Caco-2 (cell line): Measurements from ENCODE around the gene NPLOC4. TPM values are rescaled to one million over a fixed set of nuclear protein-coding genes. Genes with fewer than 3 reads are reported as not detected.
"Not testable (repeated sequence)": the region's sequence is repeated elsewhere in the genome, so short reads cannot be mapped to it uniquely, and the experiment has no call there.

Experiments
- BruUV-seq: library from RNA; stranded (reverse); fragments of 400-500 nt; replicated peaks from 2 replicates; lab custom pipeline; 2021; lab: Mats Ljungman, UMichigan
- CTCF ChIA-PET: fragments of 300-600 bp; sonication (Branson Sonifier 250); formaldehyde crosslinking; loops from one replicate; lab custom pipeline; 2022; ENCODE audit warnings: antibody characterized with exemption; lab: Charles Lee
- POLR2A ChIA-PET: fragments of 300-600 bp; sonication (Branson Sonifier 250); formaldehyde crosslinking; loops from one replicate; lab custom pipeline; 2022; ENCODE audit warnings: antibody characterized with exemption; lab: Charles Lee
- DNase-seq, 2 experiments: peaks; one replicate each; pipeline versions ENCODE4 v3.0.0 to v3.0.0-alpha.2; 2020 to 2022
- H3K27me3 ChIP-seq: replicated peaks from 2 replicates; pipeline ENCODE4 v1.6.0; 2011; ENCODE audit warnings: low read length; ENCODE audit not compliant: control insufficient read depth, insufficient read depth
- H3K36me3 ChIP-seq: 2 replicates; pipeline ENCODE4 v1.5.1; 2011; ENCODE audit warnings: low read length; ENCODE audit not compliant: control insufficient read depth, insufficient read depth
- H3K4me1 ChIP-seq: fragments of 250-450 bp; sonication (Bioruptor Pico); 2 replicates; pipeline ENCODE4 v1.5.1; 2020; ENCODE audit warnings: mild to moderate bottlenecking
- H3K4me3 ChIP-seq: 2 replicates; pipeline ENCODE4 v1.5.1; 2011; ENCODE audit warnings: low read depth, mild to moderate bottlenecking, control low read depth, low read length
- H3K9me3 ChIP-seq: fragments of 250-450 bp; sonication (Bioruptor Pico); 2 replicates; pipeline ENCODE4 v1.5.1; 2020; ENCODE audit warnings: mild to moderate bottlenecking, moderate library complexity
- H3K27ac Mint-ChIP-seq: one replicate; pipeline ENCODE4 v1.8.0; 2022; ENCODE audit warnings: mixed read lengths; ENCODE audit not compliant: unreplicated experiment
- H3K27me3 Mint-ChIP-seq: one replicate; pipeline ENCODE4 v1.8.0; 2022; ENCODE audit warnings: mixed read lengths; ENCODE audit not compliant: insufficient read depth, unreplicated experiment
- H3K36me3 Mint-ChIP-seq: one replicate; pipeline ENCODE4 v1.8.0; 2022; ENCODE audit warnings: mild to moderate bottlenecking, mixed read lengths; ENCODE audit not compliant: insufficient read depth, unreplicated experiment
- H3K4me1 Mint-ChIP-seq: one replicate; pipeline ENCODE4 v1.8.0; 2022; ENCODE audit warnings: low read depth, mixed read lengths; ENCODE audit not compliant: unreplicated experiment
- H3K4me3 Mint-ChIP-seq: one replicate; pipeline ENCODE4 v1.8.0; 2022; ENCODE audit warnings: mild to moderate bottlenecking, moderate library complexity, mixed read lengths; ENCODE audit not compliant: unreplicated experiment
- H3K9me3 Mint-ChIP-seq: one replicate; pipeline ENCODE4 v1.8.0; 2022; ENCODE audit warnings: mixed read lengths; ENCODE audit not compliant: unreplicated experiment
- intact Hi-C: fragments of 100-400 bp; cut with micrococcal nuclease; formaldehyde crosslinking; loops from one replicate; pipeline ENCODE4 v1.10.0; 2022; ENCODE audit not compliant: unreplicated experiment
- total RNA-seq: library from RNA; stranded (reverse); gene quantifications from 2 replicates; pipeline ENCODE4 v1.2.3, GENCODE V29; 2022
- TF ChIP-seq, protein P1 (sequence below), 2 experiments: fragments of 200-600 bp in 1 of 2; IDR thresholded peaks; 1 replicate in 1 of 2; 2 replicates in 1 of 2; pipeline versions ENCODE4 v1.5.1 to v1.8.0; 2011 to 2022; ENCODE audit warnings: antibody characterized with exemption in 1 of 2, control low read depth in 1 of 2, inconsistent platforms in 1 of 2, low read depth in 1 of 2, low read length in 1 of 2, mild to moderate bottlenecking in 1 of 2, moderate library complexity in 1 of 2; ENCODE audit not compliant: insufficient read depth in 1 of 2, severe bottlenecking in 1 of 2, unreplicated experiment in 1 of 2

The NPLOC4 gene
- total RNA-seq, 1 experiment from 2014 or later = 139 TPM

DNA sequence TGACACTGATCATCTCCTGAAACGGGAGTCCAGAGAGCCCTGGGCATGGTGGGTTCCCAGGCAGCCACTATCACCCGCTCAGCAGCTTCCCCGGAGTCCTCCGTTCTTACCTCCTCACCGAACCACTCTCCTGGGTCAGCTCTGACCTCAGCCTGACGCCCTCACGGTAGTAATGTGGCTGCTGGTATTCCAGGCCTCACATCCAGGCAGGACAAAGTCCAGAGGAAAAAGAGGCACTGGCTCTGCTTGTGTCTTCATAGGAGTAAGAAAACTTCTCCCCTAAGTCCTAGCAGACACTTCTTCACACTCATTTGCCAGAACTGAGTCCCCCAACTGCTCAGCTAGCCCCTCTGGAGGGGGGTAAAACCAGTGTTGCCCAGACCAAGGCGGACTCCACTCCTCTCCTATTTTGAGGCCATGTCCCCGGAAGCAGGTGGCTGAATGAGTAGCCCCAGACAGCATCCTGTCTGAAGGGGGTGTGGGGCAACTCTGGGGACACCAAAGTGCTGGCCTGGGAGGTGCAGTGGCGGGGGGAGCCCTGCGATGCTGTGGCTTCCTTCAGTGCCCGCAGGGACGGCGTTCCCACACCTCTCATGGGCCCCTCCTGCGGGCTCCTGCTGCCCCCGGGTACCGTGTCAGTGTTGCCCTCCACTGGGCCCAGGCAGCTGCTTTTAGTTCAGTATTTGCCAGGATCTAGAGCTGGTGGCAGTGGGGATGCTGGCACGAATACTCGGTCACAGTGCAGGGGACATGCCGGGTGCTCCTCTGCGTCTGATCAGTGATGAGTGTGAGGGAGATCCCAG lies 103.4 kb downstream of the NPLOC4 start:
- POLR2A ChIA-PET = interaction anchor here (1.6 kb wide), 1 partner anchor 15 kb away, joined by 5 read pairs; no protein-coding TSS in a partner anchor

GRCh38 chr17:81532490-81533287 lies 104.2 kb downstream of the NPLOC4 start:
- Mint-ChIP-seq H3K27ac (no peak overlapping the region), H3K4me1 (peaks cover 6% of the 10 kb centered on the region), H3K27me3 (no peaks in the 10 kb centered on the region), H3K9me3 (no peaks in the 10 kb centered on the region), H3K36me3 (peaks cover 31% of the 10 kb centered on the region), H3K4me3 (no peak overlapping the region)
- ChIA-PET CTCF (no interaction called here), POLR2A (interaction anchor here (1.6 kb wide), 1 partner anchor 14 kb away, joined by 5 read pairs; no protein-coding TSS in a partner anchor)
- H3K4me1 ChIP-seq = peaks cover 22% of the 10 kb centered on the region; the same call in 1 of the 2 replicates
- no peaks in the 10 kb centered on the region for H3K27me3 ChIP-seq
- intact Hi-C loops = no loop called here
- BruUV-seq = no TSS peak
- TF ChIP-seq, protein P1, sequence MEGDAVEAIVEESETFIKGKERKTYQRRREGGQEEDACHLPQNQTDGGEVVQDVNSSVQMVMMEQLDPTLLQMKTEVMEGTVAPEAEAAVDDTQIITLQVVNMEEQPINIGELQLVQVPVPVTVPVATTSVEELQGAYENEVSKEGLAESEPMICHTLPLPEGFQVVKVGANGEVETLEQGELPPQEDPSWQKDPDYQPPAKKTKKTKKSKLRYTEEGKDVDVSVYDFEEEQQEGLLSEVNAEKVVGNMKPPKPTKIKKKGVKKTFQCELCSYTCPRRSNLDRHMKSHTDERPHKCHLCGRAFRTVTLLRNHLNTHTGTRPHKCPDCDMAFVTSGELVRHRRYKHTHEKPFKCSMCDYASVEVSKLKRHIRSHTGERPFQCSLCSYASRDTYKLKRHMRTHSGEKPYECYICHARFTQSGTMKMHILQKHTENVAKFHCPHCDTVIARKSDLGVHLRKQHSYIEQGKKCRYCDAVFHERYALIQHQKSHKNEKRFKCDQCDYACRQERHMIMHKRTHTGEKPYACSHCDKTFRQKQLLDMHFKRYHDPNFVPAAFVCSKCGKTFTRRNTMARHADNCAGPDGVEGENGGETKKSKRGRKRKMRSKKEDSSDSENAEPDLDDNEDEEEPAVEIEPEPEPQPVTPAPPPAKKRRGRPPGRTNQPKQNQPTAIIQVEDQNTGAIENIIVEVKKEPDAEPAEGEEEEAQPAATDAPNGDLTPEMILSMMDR (IDR thresholded peaks at IDR 0.05; ENCODE audit: insufficient read depth in 1 of 2, low read depth in 1 of 2, low read length in 1 of 2, severe bottlenecking in 1 of 2, unreplicated experiment in 1 of 2) = no peak
- H3K4me3 ChIP-seq = no peak overlapping the region
- DNase-seq = no peak
- no peaks in the 10 kb centered on the region for H3K36me3 ChIP-seq
- H3K9me3 ChIP-seq = no peaks in the 10 kb centered on the region

More for the DNA sequence above, 103.4 kb downstream of the NPLOC4 start:
- Histone ChIP-seq H3K4me1 (peaks cover 22% of the 10 kb centered on the region; the same call in 1 of the 2 replicates), H3K4me3 (no peak overlapping the region), H3K9me3 (no peaks in the 10 kb centered on the region), H3K27me3 (no peaks in the 10 kb centered on the region), H3K36me3 (no peaks in the 10 kb centered on the region; the same call in 1 of the 2 replicates)
- CTCF ChIA-PET = interaction anchor here (1.1 kb wide), 1 partner anchor 14 kb away, joined by 4 read pairs; no protein-coding TSS in a partner anchor
- Mint-ChIP-seq H3K4me1 (peaks cover 6% of the 10 kb centered on the region), H3K27ac (peak overlapping the region; percentile 12), H3K36me3 (peaks cover 36% of the 10 kb centered on the region), H3K4me3 (no peak overlapping the region), H3K9me3 (no peaks in the 10 kb centered on the region), H3K27me3 (no peaks in the 10 kb centered on the region)
- TF ChIP-seq, protein P1 (IDR thresholded peaks at IDR 0.05; ENCODE audit: insufficient read depth in 1 of 2, low read depth in 1 of 2, low read length in 1 of 2, severe bottlenecking in 1 of 2, unreplicated experiment in 1 of 2) = no peak
- intact Hi-C loops = no loop called here
- no peak for DNase-seq
- BruUV-seq = no TSS peak

GRCh38 chr17:81531998-81532404 lies 104.9 kb downstream of the NPLOC4 start:
- H3K9me3 Mint-ChIP-seq, CTCF ChIA-PET, H3K27me3 ChIP-seq, H3K4me3 ChIP-seq, H3K4me1 Mint-ChIP-seq, H3K27ac Mint-ChIP-seq, H3K9me3 ChIP-seq, BruUV-seq, H3K36me3 ChIP-seq, H3K27me3 Mint-ChIP-seq, H3K4me3 Mint-ChIP-seq, intact Hi-C loops, DNase-seq, POLR2A ChIA-PET: not testable (repeated sequence)
- H3K4me1 ChIP-seq = peaks cover 27% of the 10 kb centered on the region
- H3K36me3 Mint-ChIP-seq = peaks cover 32% of the 10 kb centered on the region

DNA sequence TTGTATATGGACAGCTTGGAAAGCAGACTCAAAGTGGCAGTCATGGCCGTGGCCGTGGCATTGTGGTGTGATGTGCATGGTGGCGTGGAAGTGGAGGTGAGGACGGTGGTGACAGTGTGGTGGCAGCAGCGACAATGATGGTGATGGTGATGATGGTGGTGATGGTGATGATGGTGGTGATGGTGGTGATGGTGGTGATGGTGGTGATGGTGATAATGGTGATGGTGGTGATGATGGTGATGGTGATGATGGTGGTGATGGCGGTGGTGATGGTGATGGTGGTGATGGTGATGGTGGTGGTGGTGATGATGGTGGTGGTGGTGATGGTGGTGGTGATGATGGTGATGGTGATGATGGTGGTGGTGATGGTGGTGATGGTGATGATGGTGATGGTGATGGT lies 105.9 kb downstream of the NPLOC4 start:
- POLR2A ChIA-PET = interaction anchor here (0.5 kb wide), 1 partner anchor 768 kb away, joined by 4 read pairs; no protein-coding TSS in a partner anchor
- H3K27me3 Mint-ChIP-seq, H3K36me3 ChIP-seq, BruUV-seq, intact Hi-C loops, H3K4me3 Mint-ChIP-seq, H3K27me3 ChIP-seq, H3K4me1 Mint-ChIP-seq, CTCF ChIA-PET, H3K27ac Mint-ChIP-seq, H3K9me3 Mint-ChIP-seq, H3K4me3 ChIP-seq, DNase-seq, H3K9me3 ChIP-seq: not testable (repeated sequence)
- H3K4me1 ChIP-seq = peaks cover 27% of the 10 kb centered on the region
- H3K36me3 Mint-ChIP-seq = peaks cover 39% of the 10 kb centered on the region
